Hematopoietic multipotent progenitor cell treated with erythropoietin and hydrocortisone succinate and interleukin-3 and kit ligand, for 17 days (in vitro differentiated cells): Measurements from ENCODE around the gene SOCS1.

Source experiments
- DNase-seq: peaks from one replicate; pipeline ENCODE4 v3.0.0-alpha.2; 2015; ENCODE audit warnings: low spot score

SOCS1 gene

GRCh38 chr16:11245222-11245737, 10.7 kb downstream of the SOCS1 start:
- DNase-seq = no peak

DNA sequence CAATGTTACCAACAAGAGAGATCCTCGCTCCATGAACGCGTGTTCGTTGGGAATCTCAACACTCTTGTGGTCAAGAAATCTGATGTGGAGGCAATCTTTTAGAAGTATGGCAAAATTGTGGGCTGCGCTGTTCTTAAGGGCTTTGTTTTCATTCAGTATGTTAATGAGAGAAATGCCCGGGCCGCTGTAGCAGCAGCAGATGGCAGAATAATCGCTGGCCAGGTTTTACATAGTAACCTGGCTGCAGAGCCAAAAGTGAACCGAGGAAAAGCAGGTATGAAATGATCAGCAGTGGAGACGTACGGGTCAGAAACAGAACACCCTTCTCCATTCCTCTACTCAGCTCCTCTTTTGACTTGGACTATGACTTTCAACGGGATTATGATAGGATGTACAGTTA, 13.3 kb downstream of the SOCS1 start:
- DNase-seq = no peak

GRCh38 chr16:11241480-11242204, 14.4 kb downstream of the SOCS1 start:
- DNase-seq = no peak

GRCh38 chr16:11240636-11241473, 15.1 kb downstream of the SOCS1 start:
- no peak for DNase-seq

GRCh38 chr16:11239644-11240632, 16.1 kb downstream of the SOCS1 start:
- DNase-seq = no peak

DNA sequence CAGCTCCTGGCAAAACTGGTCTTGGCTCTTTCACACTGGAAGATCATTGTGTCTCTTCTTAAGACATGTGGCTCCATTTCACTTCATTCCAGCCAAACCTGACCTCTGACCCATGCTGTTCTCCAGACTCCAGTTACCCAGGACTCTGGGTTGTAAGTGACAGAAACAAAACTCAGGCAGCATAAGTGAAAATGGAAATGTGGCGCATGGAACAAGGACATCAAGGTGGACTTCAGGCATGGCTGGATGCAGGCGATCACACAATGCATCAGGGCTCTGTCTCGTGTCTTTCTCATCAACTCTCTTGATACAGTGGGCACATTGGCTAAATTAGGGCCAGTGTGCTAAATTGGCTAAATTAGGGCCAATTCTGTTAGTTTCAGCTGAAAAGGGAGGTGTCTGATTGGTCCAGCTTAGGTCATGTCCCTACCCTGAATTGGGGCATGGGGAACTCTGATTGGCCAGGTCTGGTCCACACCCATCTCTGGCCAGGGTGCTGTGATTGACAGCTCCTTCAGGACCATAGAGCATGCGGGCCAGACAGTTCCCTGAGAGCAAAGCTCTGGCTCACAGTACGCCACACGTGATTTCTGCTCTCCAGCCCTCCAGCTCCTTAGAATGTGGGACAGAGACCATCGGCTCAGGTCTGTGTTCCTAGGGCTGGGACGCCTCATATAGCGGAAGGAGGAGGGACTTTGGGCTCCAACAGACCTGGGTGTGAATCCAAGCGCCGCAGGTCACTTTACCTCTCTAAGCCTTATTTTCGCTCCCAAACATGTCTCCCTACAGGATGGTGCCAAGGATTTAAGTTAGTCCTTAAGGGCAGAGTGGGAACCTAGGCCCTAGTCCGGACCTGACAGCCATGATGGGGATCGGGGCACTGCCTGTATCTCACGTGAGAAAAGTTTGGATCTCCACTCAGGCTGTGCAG, 17.5 kb downstream of the SOCS1 start:
- no peak for DNase-seq

- no peak for DNase-seq
Observed at GRCh38 chr16:11236461-11237254, 19.3 kb downstream of the SOCS1 start.

DNA sequence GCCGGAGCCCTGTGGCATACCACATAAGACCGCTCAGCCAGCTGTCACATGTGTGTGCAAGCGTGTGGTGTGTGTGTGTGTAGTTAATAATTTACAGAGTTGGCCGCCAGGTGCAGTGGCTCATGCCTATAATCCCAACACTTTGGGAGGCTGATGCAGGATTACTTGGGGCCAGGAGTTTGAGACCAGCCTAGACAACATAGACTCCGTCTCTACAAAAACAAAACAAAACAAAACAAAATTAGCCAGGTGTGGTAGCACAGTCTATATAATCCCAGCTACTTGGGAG, 20.4 kb downstream of the SOCS1 start:
- no peak for DNase-seq

- DNase-seq = no peak
Observed at GRCh38 chr16:11234884-11235702, 20.9 kb downstream of the SOCS1 start.

- no peak for DNase-seq
Observed at GRCh38 chr16:11233727-11234376, 22.2 kb downstream of the SOCS1 start.

DNA sequence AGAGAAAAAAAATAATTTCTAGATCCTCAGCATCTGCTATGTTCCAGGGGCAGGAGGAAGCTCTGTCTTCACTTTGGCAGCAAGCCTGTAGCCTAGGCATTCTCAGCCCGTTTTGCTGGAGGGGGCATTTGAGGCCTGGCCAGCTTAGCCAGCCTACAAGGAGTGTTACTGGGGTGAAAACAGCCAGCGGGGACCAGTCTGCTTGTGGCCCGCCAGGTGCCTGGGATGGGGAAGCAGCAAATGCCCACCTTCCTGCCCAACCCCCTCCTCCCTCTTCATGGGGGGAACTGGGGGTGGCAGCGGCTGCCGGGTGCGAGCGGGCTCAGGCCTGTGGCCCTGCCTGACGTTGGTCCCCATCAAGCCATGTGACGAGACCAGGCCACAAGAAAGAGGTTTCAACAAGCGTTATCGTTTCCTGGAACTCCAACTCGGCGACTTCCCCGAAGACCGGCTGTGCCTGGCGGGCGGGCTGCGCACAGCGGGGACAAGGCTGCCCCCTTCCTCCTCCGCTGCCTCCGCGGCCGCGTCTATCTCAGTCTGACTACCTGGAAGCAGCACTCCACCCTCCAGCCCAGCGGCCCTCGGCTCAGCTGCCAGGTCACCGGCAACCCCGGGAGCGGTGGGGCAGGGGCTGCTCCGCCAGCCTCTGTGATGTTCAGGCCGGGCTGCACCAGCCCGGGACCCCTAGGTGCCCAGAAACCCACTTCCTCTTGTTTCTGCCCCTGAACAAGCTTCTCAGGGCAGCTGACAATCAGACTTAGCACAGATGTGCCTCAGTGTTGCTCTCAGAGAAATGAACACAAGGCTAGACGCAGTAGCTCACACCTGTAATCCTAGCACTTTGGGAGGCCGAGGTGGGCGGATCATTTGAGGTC, 22.9 kb downstream of the SOCS1 start:
- DNase-seq = no peak

- DNase-seq = no peak
Observed at GRCh38 chr16:11232302-11232851, 23.6 kb downstream of the SOCS1 start.

DNA sequence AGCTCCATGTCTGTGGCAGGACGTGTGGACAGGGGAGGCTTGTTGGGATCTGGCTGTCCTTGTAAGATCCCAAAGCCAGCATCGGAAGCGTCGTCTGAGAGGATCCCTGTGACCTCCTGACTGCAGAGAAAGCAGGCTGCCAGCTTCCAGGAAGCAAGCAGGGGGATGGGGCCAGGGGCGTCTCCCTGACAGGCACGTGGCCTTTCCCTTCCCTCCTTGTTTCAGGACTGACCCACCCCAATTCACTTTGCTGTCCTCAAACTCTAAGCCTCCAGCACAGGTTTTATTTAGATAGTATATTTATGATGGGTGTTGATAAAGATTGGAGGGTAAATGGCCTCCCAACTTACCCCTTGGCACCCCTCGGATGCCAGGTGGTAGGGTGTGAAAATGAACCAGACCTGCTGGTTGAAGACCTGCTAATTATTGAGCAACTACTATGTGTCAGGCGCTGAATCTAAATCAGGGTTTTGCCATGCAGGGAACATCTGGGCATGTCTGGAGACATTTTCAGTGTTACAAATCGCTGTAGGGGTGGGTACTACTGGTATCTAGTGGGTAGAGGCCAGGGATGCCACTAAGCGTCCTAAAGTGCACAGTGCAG, 24.5 kb downstream of the SOCS1 start:
- DNase-seq = no peak

DNA sequence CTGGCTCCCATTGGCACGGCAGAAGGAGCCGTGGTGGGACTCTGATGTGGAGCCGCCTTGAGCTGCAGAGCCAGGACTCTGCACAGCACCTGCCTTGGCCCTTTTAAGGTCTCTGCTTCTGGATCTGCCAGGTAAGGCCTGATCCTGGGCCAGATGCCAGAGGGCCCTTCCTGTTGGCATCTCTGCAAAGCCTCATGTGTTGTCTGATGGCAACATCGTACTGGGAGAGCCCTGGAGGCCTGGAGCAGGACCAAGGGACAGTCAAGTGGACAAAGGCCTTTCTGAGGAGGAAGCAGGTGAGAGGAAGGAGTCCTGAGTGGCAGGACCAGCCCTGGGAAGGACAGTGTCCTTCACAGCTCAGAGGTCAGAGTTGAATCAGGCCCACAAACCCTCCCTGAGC, 26.1 kb downstream of the SOCS1 start:
- DNase-seq = no peak

DNA sequence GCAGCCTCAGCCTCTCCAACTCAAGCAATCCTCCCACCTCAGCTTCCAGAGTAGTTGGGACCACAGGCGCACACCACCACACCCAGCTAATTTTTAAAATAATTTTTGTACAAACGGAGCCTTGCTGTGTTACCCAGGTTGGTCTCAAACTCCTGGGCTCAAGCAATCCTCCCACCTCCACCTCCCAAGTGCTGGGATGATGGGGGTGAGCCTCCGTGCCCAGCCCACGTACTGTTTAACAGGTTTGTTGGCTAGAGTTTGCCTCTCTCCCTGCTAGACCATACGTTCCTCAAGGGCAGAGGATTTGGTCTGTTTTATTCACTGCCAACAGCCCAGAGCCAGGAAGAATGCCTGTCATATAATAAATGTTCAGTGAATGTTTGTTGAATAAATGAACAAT, 26.6 kb downstream of the SOCS1 start:
- no peak for DNase-seq

DNA sequence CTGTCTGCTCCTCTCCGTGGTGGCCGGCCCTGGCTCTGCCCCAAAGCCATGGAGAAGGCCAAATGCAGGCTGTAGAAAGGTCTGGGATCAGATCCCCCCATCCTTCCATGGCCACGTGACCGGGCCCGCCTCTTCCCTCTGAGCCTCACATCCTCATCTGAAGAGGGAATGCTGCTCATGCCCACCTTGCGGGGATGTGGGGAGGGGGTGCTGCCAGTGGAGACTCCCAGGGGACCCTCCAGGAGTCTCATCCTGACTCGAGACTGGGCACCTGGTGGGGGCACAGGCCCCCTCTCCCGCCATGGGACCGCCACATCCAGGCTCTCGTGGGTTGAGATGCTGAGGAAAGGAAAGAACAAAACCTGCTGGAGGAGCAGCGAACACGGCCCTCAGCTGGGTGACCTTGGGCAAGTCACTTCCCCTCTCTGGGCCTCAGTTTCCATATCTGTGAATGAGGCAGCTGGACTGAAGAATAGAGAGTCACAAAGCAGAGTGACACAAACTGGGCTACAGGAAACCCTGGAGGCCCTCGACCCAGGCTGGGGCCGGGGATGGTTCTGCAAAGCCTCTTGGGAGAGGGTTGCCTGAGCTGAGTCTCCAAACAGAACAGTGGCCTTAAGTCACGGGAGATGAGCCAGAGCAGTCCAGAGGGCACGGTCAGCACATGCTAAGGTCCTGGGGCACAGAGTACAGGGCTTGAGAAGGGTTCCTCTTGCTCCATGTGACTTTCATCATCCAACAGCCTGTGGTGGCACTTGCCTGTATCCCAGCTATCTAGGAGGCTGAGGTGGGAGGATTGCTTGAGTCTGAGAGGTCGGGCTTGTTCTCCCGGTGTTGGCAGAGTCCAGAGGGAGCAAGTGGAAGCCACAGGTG, 30.1 kb downstream of the SOCS1 start:
- no peak for DNase-seq
